ENCODE data around the gene ERAP2. TPM values are rescaled to one million over a fixed set of nuclear protein-coding genes. Genes with fewer than 3 reads are reported as not detected.

ERAP2 gene
- total and polyA plus RNA-seq, 7 donors: 0.60 to 44.9 (median 7.7) TPM

DNA sequence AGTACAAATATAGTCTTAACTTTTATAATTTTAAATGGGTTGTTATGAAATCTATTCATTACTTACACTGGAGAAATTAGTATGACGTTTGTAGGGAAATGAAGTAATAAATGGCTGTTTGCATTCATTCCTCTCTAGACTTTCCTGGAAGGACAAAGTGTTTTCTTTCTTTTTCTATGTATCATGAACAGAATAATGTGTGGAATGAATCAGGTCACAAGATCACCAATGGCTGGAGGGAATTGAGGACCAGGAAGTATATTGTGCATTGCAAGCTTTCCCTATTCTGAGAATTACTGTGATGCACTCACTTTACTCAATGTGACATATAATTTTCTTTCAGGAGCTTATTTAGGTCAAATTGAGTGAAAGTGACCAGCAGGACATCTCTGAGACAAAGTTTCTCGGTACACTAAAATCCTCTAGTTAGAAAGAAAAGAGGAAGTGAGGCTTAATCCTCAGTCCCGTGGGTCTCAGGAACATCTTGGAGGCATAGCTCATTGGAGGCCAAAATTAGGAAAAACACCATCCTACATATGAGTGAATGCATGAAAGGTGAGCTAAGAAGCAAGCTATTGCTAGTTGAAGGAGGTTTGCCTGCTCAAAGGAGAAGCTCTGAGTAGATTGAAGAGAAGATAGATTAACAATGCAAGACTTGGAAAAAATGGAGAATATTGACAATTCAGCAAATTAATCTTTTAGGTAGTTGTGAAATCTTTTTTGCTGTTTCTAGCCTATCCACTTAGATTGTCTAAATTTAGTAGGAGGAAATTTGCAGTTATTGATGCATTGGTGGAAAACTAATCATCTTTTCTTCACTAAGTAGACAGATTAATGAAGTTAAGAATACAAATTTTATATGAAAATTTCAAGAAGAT lies 28.0 kb downstream of the ERAP2 start:
- intact Hi-C loops (cut with DNase I): no loop called here
- Histone ChIP-seq H3K36me3 (peaks cover 0 to 58% (median 5%) of the 10 kb centered on the region in 4 donors), H3K27me3 (no peaks in the 10 kb centered on the region), H3K27ac (no peak overlapping the region), H3K4me3 (no peak overlapping the region), H3K4me1 (no peaks in the 10 kb centered on the region), H3K9me3 (no peaks in the 10 kb centered on the region)
- TF ChIP-seq POLR2AphosphoS5 (IDR thresholded peaks at IDR 0.05) (no peak), POLR2A (IDR thresholded peaks at IDR 0.05) (no peak), EP300 (IDR thresholded peaks at IDR 0.05) (no peak)
- TF ChIP-seq, protein P1, sequence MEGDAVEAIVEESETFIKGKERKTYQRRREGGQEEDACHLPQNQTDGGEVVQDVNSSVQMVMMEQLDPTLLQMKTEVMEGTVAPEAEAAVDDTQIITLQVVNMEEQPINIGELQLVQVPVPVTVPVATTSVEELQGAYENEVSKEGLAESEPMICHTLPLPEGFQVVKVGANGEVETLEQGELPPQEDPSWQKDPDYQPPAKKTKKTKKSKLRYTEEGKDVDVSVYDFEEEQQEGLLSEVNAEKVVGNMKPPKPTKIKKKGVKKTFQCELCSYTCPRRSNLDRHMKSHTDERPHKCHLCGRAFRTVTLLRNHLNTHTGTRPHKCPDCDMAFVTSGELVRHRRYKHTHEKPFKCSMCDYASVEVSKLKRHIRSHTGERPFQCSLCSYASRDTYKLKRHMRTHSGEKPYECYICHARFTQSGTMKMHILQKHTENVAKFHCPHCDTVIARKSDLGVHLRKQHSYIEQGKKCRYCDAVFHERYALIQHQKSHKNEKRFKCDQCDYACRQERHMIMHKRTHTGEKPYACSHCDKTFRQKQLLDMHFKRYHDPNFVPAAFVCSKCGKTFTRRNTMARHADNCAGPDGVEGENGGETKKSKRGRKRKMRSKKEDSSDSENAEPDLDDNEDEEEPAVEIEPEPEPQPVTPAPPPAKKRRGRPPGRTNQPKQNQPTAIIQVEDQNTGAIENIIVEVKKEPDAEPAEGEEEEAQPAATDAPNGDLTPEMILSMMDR (IDR thresholded peaks at IDR 0.05): no peak
- WGBS, 2 donors: 78 to 85% methylated on average over 3 of the region's 3 CpGs
- no peak for DNase-seq

DNA sequence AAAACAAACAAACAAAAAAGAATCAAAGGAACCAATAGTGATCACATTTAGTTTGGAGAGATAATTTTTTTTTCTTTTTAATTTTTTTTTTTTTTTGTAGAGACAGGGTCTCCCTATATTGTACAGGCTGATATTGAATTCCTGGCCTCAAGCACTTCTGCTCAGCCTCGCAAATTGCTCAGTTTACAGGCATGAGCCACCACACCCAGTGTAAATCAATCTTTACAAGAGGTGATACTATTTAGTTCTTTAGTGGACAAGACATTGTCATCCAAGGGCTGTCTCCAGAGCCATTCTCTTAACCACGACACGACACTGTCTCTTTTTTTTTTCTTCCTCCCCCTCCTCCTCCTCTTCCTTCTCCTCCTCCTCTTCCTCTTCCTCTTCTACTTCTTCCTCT lies 29.6 kb downstream of the ERAP2 start:
- TF ChIP-seq POLR2A (IDR thresholded peaks at IDR 0.05): no peak
- intact Hi-C loops (cut with DNase I): no loop called here
- Histone ChIP-seq H3K4me3 (no peak overlapping the region), H3K27ac (no peak overlapping the region), H3K4me1 (no peaks in the 10 kb centered on the region), H3K27me3 (no peaks in the 10 kb centered on the region), H3K9me3 (no peaks in the 10 kb centered on the region), H3K36me3 (peaks cover 0 to 53% (median 6%) of the 10 kb centered on the region in 4 donors)
- WGBS, 2 donors: 69 to 78% methylated on average over 3 of the region's 3 CpGs
- no peak for DNase-seq

DNA sequence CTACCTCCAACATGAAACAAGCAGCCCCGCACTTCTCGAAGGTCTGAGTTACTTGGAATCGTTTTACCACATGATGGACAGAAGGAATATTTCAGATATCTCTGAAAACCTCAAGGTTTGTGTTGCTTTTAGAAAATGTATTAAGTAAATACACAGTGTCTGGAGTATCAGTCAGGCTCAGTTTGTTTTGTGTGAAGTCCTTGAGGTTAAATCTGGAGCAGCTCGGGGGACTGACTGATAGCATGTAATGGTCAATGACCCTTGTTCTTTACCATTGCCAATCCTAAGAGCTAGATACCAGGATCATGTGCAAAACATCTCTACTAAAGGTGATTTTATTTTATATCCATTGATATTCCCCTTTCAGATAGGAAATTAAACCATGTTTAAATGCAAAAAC lies 32.7 kb downstream of the ERAP2 start:
- 93 to 94% methylated on average over 4 of the region's 4 CpGs for WGBS, 2 donors
- TF ChIP-seq EP300 (IDR thresholded peaks at IDR 0.05) (no peak), POLR2AphosphoS5 (IDR thresholded peaks at IDR 0.05) (no peak), POLR2A (IDR thresholded peaks at IDR 0.05) (no peak)
- TF ChIP-seq, protein P1 (IDR thresholded peaks at IDR 0.05): no peak
- Histone ChIP-seq H3K4me1 (no peaks in the 10 kb centered on the region), H3K4me3 (no peak overlapping the region), H3K27me3 (no peaks in the 10 kb centered on the region), H3K36me3 (peaks cover 0 to 27% (median 5%) of the 10 kb centered on the region in 4 donors), H3K27ac (no peak overlapping the region), H3K9me3 (no peaks in the 10 kb centered on the region)
- no peak for DNase-seq
- intact Hi-C loops (cut with DNase I): no loop called here

DNA sequence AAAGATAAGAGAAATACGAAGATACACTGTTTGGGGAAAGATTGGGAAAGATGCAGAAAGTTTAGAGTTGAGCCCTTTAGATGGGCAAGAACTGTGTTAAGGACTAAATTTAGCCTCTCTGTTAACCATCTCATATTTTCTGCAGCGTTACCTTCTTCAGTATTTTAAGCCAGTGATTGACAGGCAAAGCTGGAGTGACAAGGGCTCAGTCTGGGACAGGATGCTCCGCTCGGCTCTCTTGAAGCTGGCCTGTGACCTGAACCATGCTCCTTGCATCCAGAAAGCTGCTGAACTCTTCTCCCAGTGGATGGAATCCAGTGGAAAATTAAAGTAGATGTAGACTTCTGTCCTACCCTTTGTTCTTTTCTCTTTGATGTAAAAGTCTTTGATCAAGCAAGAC lies 33.1 kb downstream of the ERAP2 start:
- H3K4me3 ChIP-seq: no peak overlapping the region
- no peaks in the 10 kb centered on the region for H3K9me3 ChIP-seq
- H3K27ac ChIP-seq: no peak overlapping the region
- 95 to 97% methylated on average over 4 of the region's 4 CpGs for WGBS, 2 donors
- H3K4me1 ChIP-seq: no peaks in the 10 kb centered on the region
- H3K36me3 ChIP-seq: peaks cover 0 to 23% (median 3%) of the 10 kb centered on the region in 4 donors
- TF ChIP-seq POLR2AphosphoS5 (IDR thresholded peaks at IDR 0.05) (no peak), POLR2A (IDR thresholded peaks at IDR 0.05) (no peak)
- TF ChIP-seq, protein P1 (IDR thresholded peaks at IDR 0.05): no peak
- H3K27me3 ChIP-seq: no peaks in the 10 kb centered on the region
- DNase-seq: no peak
- intact Hi-C loops (cut with DNase I): no loop called here

DNA sequence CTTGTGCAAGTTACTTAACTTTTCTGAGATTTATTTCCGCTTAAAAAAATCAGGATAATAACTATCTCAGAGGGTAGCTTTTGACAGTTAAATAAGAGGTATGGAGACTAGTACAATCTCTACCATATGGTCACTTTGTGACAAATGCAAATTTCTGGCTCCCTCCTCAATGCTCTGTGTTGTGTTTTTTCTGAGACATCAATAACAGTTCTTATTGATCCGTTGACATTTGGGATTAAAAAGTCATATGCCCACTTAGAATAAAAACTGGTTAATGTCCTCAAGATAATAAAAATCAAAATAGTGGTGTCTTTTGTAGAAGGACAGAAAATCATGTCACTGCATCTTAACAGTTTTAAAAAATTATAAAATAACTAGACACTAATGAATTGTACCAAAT lies 34.8 kb downstream of the ERAP2 start:
- H3K4me1 ChIP-seq: no peaks in the 10 kb centered on the region
- no peak overlapping the region for H3K27ac ChIP-seq
- H3K36me3 ChIP-seq: peaks cover 0 to 25% (median 2%) of the 10 kb centered on the region in 4 donors
- no peak for DNase-seq
- no peaks in the 10 kb centered on the region for H3K9me3 ChIP-seq
- no peak overlapping the region for H3K4me3 ChIP-seq
- no peaks in the 10 kb centered on the region for H3K27me3 ChIP-seq
- 97% methylated on average over 2 of the region's 2 CpGs for WGBS, 2 donors
- intact Hi-C loops (cut with DNase I): no loop called here
- TF ChIP-seq POLR2A (IDR thresholded peaks at IDR 0.05): no peak
- TF ChIP-seq POLR2AphosphoS5 (IDR thresholded peaks at IDR 0.05): no peak
- TF ChIP-seq, protein P1 (IDR thresholded peaks at IDR 0.05): no peak
- TF ChIP-seq EP300 (IDR thresholded peaks at IDR 0.05): no peak

Measured in sigmoid colon (tissue), 7 donors.